K562 (cell line): ENCODE results near the gene KRT75. TPM values are rescaled to one million over a fixed set of nuclear protein-coding genes. Genes with fewer than 3 reads are reported as not detected.

Experiments
- ATAC-seq: fragments of 200-7000 bp; cut with Tn5 transposase; 3 replicates; pipeline ENCODE4 v1.9.1; 2020; ENCODE audit warnings: moderate library complexity
- BruUV-seq: library from RNA; stranded (reverse); fragments of 400-500 nt; replicated peaks from 2 replicates; lab custom pipeline; 2021; lab: Mats Ljungman, UMichigan
- CTCF ChIA-PET: fragments of 300-600 bp; formaldehyde crosslinking; extraction: SDS; loops from one replicate; lab custom pipeline; 2021; ENCODE audit warnings: low intra/inter-chr PET ratio; lab: Yijun Ruan, JAX
- POLR2A ChIA-PET: fragments of 300-600, 350-650 bp; sonication (Branson Sonifier 250); formaldehyde crosslinking; extraction: SDS; loops from one replicate; lab custom pipeline; 2021; ENCODE audit warnings: antibody characterized with exemption, inconsistent platforms; lab: Yijun Ruan, JAX
- DNase-seq, 4 experiments: peaks; one replicate each; pipeline versions ENCODE4 v3.0.0 to v3.0.0-alpha.2; 2011 to 2018; ENCODE audit warnings: low spot score in 3 of 4, mixed read lengths in 3 of 4; ENCODE audit errors: extremely low read depth in 1 of 4
- FAIRE-seq: peaks from 2 replicates; lab custom pipeline; 2011; peaks lifted over from hg19 to GRCh38; lab: Jason Lieb, UNC
- H2AFZ ChIP-seq: 2 replicates; pipeline ENCODE4 v1.6.0; 2011; ENCODE audit warnings: low read depth, low read length, control low read depth, inconsistent platforms
- H3K27ac ChIP-seq: fragments of 200-600 bp; 3 replicates; pipeline ENCODE4 v1.8.0; 2011; ENCODE audit warnings: low read depth, mild to moderate bottlenecking, control low read depth, inconsistent platforms, low read length, moderate library complexity, mixed read lengths; ENCODE audit errors: extremely low read depth
- H3K27me3 ChIP-seq, 2 experiments: fragments of 300-600 bp in 1 of 2; 2 replicates in 1 of 2; 3 replicates in 1 of 2; pipeline versions ENCODE4 v1.6.0 to v1.8.0; 2011; ENCODE audit warnings: inconsistent platforms in 2 of 2, low read length in 2 of 2, mild to moderate bottlenecking in 1 of 2, mixed read lengths in 1 of 2, moderate library complexity in 1 of 2; ENCODE audit not compliant: control insufficient read depth in 2 of 2, insufficient read depth in 2 of 2
- H3K36me3 ChIP-seq: fragments of 300-600 bp; 3 replicates; pipeline ENCODE4 v1.8.0; 2011; ENCODE audit warnings: mild to moderate bottlenecking, low read length, inconsistent platforms; ENCODE audit not compliant: control insufficient read depth, insufficient read depth
- H3K4me1 ChIP-seq, 2 experiments: fragments of 200-600 bp in 1 of 2; replicated peaks in 1 of 2; 2 replicates in 1 of 2; 3 replicates in 1 of 2; pipeline versions ENCODE4 v1.5.1 to v1.8.0; 2011; ENCODE audit warnings: inconsistent platforms in 2 of 2, low read length in 2 of 2, mild to moderate bottlenecking in 1 of 2, mixed read lengths in 1 of 2, moderate library complexity in 1 of 2; ENCODE audit not compliant: control insufficient read depth in 2 of 2, insufficient read depth in 2 of 2
- H3K4me2 ChIP-seq: 2 replicates; pipeline ENCODE4 v1.6.1; 2011; ENCODE audit warnings: low read length, control low read depth, inconsistent platforms, mixed read lengths; ENCODE audit not compliant: insufficient read depth
- H3K4me3 ChIP-seq: fragments of 200-600 bp; sonication (generic), shearing (Covaris generic); 2 replicates; pipeline ENCODE4 v1.5.1; 2016; ENCODE audit warnings: control low read depth, inconsistent platforms
- H3K79me2 ChIP-seq: fragments of 200-600 bp; 3 replicates; pipeline ENCODE4 v1.8.0; 2011; ENCODE audit warnings: low read length, inconsistent platforms; ENCODE audit not compliant: control insufficient read depth, insufficient read depth
- H3K9ac ChIP-seq, 2 experiments: 2 replicates each; pipeline versions ENCODE4 v1.6.0 to v1.6.1; 2011; ENCODE audit warnings: low read depth in 2 of 2, low read length in 2 of 2, control low read depth in 1 of 2, inconsistent platforms in 1 of 2, mild to moderate bottlenecking in 1 of 2, mixed read lengths in 1 of 2; ENCODE audit not compliant: insufficient read depth in 1 of 2
- H3K9me1 ChIP-seq: one replicate; pipeline ENCODE4 v1.6.0; 2011; ENCODE audit warnings: inconsistent platforms, mild to moderate bottlenecking, low read length, moderate library complexity; ENCODE audit not compliant: control insufficient read depth, insufficient read depth
- H3K9me3 ChIP-seq: replicated peaks from 2 replicates; pipeline ENCODE4 v1.5.1; 2011; ENCODE audit warnings: low read depth, low read length, inconsistent platforms; ENCODE audit not compliant: control insufficient read depth, insufficient read depth
- H4K20me1 ChIP-seq: replicated peaks from 2 replicates; pipeline ENCODE4 v1.6.1; 2011; ENCODE audit warnings: low read length, inconsistent platforms, mixed read lengths; ENCODE audit not compliant: control insufficient read depth, insufficient read depth
- CHCHD3 ChIP-seq: fragments of 250-450 bp; sonication (Bioruptor Pico); IDR thresholded peaks from 2 replicates; pipeline ENCODE4 v2.1.2; 2022; ENCODE audit warnings: mild to moderate bottlenecking
- PHF8 ChIP-seq: fragments of 200-600 bp; sonication (generic); IDR thresholded peaks from 2 replicates; pipeline ENCODE4 v1.6.1; 2012; ENCODE audit warnings: mixed run types, mild to moderate bottlenecking, inconsistent platforms, low read length, moderate library complexity, borderline replicate concordance
- TRIM28 ChIP-seq: fragments of 450-650 bp; IDR thresholded peaks from 2 replicates; pipeline ENCODE4 v1.6.1; 2017
- ZFP36 ChIP-seq: fragments of 150-350 bp; IDR thresholded peaks from 2 replicates; pipeline ENCODE4 v1.6.1; 2018; ENCODE audit warnings: low read length, low read depth; ENCODE audit not compliant: partially characterized antibody
- ZNF586 ChIP-seq: fragments of 450-650 bp; formaldehyde crosslinking; conservative IDR thresholded peaks from 2 replicates; pipeline ENCODE4 v1.4.0; 2020; ENCODE audit warnings: mild to moderate bottlenecking, moderate library complexity
- ZSCAN32 ChIP-seq: fragments of 450-650 bp; formaldehyde crosslinking; IDR thresholded peaks from 2 replicates; pipeline ENCODE4 v1.4.0; 2020; ENCODE audit warnings: mild to moderate bottlenecking, moderate library complexity
- WGBS: fragments of 100-300 bp; shearing (Covaris generic); methylation state at CpG from one replicate; pipeline ENCODE4 v1.1.6; 2016; ENCODE audit warnings: low coverage, mixed read lengths; ENCODE audit not compliant: insufficient coverage; ENCODE audit errors: missing lambda C conversion rate; 5-methylcytosine and 5-hydroxymethylcytosine counted together
- in situ Hi-C: fragments of 300-500 bp; cut with MboI; formaldehyde crosslinking; loops from 4 replicates; pipeline ENCODE4 v1.15.0; 2018; ENCODE audit warnings: inconsistent platforms, mixed read lengths
- intact Hi-C: fragments of 100-400 bp; cut with micrococcal nuclease; formaldehyde crosslinking; loops from 2 replicates; pipeline ENCODE4 v1.14.2; 2022
- polyA plus RNA-seq, 8 experiments: library from polyadenylated mRNA; depleted of rRNA in 4 of 8; stranded (reverse) in 5 of 8; unstranded in 3 of 8; fragments of >200 nt; fragmentation: Nextera tagmentation in 2 of 8; fragmentation: Illumina TruSeq in 1 of 8; extraction: Ambion mirVana in 2 of 8; extraction: Trizol in 1 of 8; gene quantifications; 2 replicates each; pipeline versions ENCODE4 v1.2.1 to v1.2.3, GENCODE V29; 2011 to 2014; ENCODE audit warnings: inconsistent platforms in 1 of 8, missing spikeins in 1 of 8
- total RNA-seq, 7 experiments: library from RNA; depleted of rRNA in 6 of 7; stranded (reverse); fragments of >200 nt in 6 of 7; fragmentation: Illumina TruSeq in 2 of 7; extraction: Trizol in 2 of 7; gene quantifications; 2 replicates each; pipeline versions ENCODE4 v1.2.1 to v1.2.3, GENCODE V29; 2011 to 2021; ENCODE audit warnings: low replicate concordance in 1 of 7

KRT75 gene
- total and polyA plus RNA-seq, 9 of the 15 experiments (the other 6 are each of a cell fraction or from before 2014, with no cell fraction given) = not detected

DNA sequence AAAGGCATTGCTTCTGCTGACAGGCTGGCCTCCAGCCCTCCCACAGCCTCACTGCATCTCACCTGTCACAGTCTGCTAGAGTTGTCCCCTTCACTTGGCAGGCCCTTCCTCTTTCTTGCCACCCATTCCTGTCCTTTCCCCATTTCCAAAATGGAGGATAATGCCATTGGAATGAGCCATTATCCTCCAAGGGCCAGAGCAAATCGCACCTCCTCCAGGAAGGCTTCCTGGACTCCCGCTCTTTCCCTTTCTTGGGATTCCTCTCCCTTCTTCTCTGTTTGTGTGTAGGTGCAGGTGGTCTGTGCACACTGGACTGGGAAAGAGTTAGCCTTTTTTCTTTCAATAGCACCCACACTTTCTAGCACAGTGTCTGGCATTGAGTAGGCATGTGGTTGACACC is 31.8 kb downstream of the KRT75 start:
- Histone ChIP-seq H4K20me1 (no peaks in the 10 kb centered on the region), H3K9ac (no peak overlapping the region), H3K9me3 (no peaks in the 10 kb centered on the region), H3K27ac (no peak overlapping the region), H3K9me1 (no peaks in the 10 kb centered on the region), H3K79me2 (no peaks in the 10 kb centered on the region)
- ATAC-seq (no peak), FAIRE-seq (no peak)
- intact Hi-C loops = no loop called here
- WGBS = 0% methylated on average over 2 of the region's 2 CpGs
- CTCF ChIA-PET = no interaction called here
- TF ChIP-seq ZFP36 (peak; percentile 87), ZSCAN32 (no peak)
- TF ChIP-seq, all 486 proteins: peak for 1
- in situ Hi-C loops = no loop called here
- no peak overlapping the region for H3K4me3 ChIP-seq
- H3K36me3 ChIP-seq = no peaks in the 10 kb centered on the region
- BruUV-seq = no TSS peak
- no peak for DNase-seq
- POLR2A ChIA-PET = interaction anchor here (0.6 kb wide), 1 partner anchor 26 kb away, joined by 4 read pairs; no protein-coding TSS in a partner anchor
- H3K4me1 ChIP-seq = no peaks in the 10 kb centered on the region
- peaks cover 0 to 71% of the 10 kb centered on the region in 2 experiments; a peak in 3 of 5 replicates for H3K27me3 ChIP-seq
- no peak overlapping the region for H2AFZ ChIP-seq
- no peak overlapping the region for H3K4me2 ChIP-seq

DNA sequence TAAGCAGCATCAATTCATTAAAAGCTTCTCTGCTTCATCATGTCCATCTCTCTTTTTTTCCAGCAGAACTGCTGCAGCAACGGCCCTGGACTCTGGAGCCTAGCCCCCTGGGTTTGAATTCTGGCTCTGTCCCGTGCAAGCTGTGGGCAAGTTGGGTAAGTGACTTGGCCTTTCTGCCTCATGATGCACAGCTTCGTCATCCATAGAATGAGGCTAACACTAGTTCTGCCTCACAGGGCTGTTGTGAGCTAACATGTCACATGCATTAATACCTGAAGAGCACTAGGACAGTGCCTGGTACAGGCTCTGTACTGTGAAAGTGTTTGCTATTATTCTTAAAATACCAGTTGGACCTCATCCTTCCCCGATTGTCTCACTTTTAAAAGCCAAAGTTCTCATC is 32.2 kb downstream of the KRT75 start:
- TF ChIP-seq ZNF586 (no peak), TRIM28 (no peak), PHF8 (no peak), CHCHD3 (CRISPR knock-in tag) (no peak)
- DNase-seq = no peak
- no peak for FAIRE-seq
- in situ Hi-C loops (no loop called here), intact Hi-C loops (no loop called here)
- no peaks in the 10 kb centered on the region for H3K36me3 ChIP-seq
- H3K27ac ChIP-seq = no peak overlapping the region
- BruUV-seq = no TSS peak
- 0% methylated on average over 4 of the region's 4 CpGs for WGBS
- no peaks in the 10 kb centered on the region for H4K20me1 ChIP-seq
- H3K4me1 ChIP-seq = no peaks in the 10 kb centered on the region
- H3K9ac ChIP-seq = no peak overlapping the region
- POLR2A ChIA-PET = interaction anchor here (0.6 kb wide), 1 partner anchor 25 kb away, joined by 4 read pairs; no protein-coding TSS in a partner anchor
- no peaks in the 10 kb centered on the region for H3K9me1 ChIP-seq
- H3K27me3 ChIP-seq = peaks cover 0 to 69% of the 10 kb centered on the region in 2 experiments; a peak in 3 of 5 replicates
- H3K79me2 ChIP-seq = no peaks in the 10 kb centered on the region
- H3K4me3 ChIP-seq = no peak overlapping the region
- no peak for ATAC-seq
- no peaks in the 10 kb centered on the region for H3K9me3 ChIP-seq
- no peak overlapping the region for H3K4me2 ChIP-seq
- CTCF ChIA-PET = no interaction called here
- H2AFZ ChIP-seq = no peak overlapping the region
